HuH-7 (cell line): Measurements from ENCODE around the gene KRTAP10-5.
"Not testable (repeated sequence)": the region's sequence is repeated elsewhere in the genome, so short reads cannot be mapped to it uniquely, and the experiment has no call there.

Source experiments
- DNase-seq: peaks from one replicate; pipeline ENCODE4 v3.0.0; 2011; ENCODE audit warnings: low spot score

Gene KRTAP10-5

GRCh38 chr21:44610157-44610843 is 29.9 kb upstream of the KRTAP10-5 start:
- DNase-seq = not testable (repeated sequence)

- no peak for DNase-seq
These were observed 28.8 kb upstream of the KRTAP10-5 start for GRCh38 chr21:44609193-44609592.

DNA sequence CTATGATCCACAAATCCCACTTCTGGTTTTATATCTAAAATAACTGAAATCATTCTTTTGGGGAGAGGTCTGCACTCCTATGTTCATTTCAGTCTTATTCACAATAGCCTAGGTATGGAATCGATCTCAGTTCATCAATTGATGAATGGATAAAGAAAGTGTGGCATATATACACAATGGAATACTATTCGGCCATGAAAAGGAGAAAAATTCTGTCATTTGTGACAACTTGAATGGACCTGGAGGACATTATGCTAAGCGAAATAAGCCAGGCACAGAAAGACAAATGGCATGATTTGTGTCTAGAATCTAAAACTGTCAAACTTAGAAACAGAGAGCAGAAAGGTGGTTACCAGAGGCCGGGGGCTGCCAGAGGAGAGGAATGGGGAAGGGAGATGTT is 26.1 kb upstream of the KRTAP10-5 start:
- no peak for DNase-seq

- DNase-seq = no peak
These were observed 23.5 kb upstream of the KRTAP10-5 start for GRCh38 chr21:44603911-44604310.

GRCh38 chr21:44603109-44603875 is 22.9 kb upstream of the KRTAP10-5 start:
- no peak for DNase-seq

- DNase-seq = no peak
These were observed 22.1 kb upstream of the KRTAP10-5 start for GRCh38 chr21:44602463-44602850.

- DNase-seq = no peak
These were observed 21.4 kb upstream of the KRTAP10-5 start for GRCh38 chr21:44601596-44602462.

DNA sequence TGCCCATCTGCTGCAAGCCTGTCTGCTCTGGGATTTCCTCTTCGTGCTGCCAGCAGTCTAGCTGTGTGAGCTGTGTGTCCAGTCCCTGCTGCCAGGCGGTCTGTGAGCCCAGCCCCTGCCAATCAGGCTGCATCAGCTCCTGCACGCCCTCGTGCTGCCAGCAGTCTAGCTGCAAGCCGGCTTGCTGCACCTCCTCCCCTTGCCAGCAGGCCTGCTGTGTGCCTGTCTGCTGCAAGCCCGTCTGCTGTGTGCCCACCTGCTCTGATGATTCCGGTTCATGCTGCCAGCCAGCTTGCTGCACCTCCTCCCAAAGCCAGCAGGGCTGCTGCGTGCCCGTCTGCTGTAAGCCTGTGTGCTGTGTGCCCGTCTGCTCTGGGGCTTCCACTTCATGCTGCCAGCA is 20.7 kb upstream of the KRTAP10-5 start:
- not testable (repeated sequence) for DNase-seq

DNA sequence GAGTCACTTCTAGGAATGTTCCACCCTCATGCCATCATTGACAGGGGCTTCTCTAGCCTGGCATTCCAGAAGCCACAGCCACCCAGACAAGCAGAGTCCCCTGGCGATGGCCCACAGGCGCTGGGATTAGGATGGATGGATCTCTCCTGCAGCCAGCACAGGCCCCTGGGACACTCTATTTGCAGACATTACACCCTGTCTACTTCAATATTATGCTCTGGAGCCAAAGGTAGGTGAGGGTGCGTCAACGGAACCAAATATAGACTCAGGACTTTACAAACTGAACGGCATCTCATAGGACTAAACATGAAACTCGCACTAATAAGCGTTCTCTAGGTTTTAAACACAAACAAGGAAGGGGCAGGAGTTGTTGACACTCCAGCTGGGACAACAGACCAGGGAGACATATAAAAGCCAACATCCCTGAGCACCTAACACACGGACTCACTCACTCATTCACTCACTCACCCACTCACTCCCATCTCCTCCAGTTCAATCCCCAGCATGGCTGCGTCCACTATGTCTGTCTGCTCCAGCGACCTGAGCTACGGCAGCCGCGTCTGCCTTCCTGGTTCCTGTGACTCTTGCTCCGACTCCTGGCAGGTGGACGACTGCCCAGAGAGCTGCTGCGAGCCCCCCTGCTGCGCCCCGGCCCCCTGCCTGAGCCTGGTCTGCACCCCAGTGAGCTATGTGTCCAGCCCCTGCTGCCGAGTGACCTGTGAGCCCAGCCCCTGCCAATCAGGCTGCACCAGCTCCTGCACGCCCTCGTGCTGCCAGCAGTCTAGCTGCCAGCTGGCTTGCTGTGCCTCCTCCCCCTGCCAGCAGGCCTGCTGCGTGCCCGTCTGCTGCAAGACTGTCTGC is 19.9 kb upstream of the KRTAP10-5 start, which contains the start of gene KRTAP10-7:
Gene KRTAP10-7, plus strand, starts transcription at position 480 of the 861 bp plus-strand sequence. Its CDS starts 25 bp downstream, at position 505.
- DNase-seq = not testable (repeated sequence)

DNA sequence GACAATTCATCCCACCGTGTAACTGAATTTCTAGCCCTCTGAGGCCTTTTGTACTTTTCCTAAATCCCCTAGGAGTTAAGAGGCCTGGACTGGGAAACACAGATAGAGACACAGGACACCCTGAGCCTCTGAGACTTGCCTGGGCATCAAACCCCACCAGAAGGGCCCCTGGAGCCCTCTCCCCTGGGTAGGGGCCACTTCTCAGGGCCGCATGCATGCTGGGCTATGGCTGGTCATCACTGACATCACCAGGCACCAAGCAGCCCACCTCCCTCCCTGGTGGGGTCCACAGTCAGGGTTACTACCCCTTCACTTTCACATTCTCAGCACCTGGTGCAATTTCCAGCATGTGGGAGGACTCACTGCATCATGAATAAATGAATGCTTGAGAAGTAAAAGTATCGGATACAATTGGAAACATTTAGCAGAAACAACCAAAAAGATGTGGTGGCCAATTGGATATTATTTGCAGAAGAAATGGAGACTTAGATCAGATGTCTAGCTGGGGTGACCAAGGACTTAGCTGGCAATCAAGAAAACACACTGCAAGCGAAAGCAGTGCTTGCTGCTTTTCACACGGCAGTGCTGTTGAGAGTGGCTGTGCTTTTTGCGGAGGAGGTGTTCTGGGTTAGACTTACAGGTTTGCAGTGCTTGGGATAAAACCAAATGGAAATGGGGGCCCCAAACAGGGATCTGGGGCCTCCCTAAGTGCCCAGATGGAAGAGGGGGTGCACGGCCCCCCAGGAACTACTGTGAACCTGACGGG is 19.0 kb upstream of the KRTAP10-5 start:
- no peak for DNase-seq

- DNase-seq = no peak
These were observed 17.7 kb upstream of the KRTAP10-5 start for GRCh38 chr21:44598061-44598460.

- no peak for DNase-seq
These were observed 15.8 kb upstream of the KRTAP10-5 start for GRCh38 chr21:44596068-44596725.

- no peak for DNase-seq
These were observed 15.1 kb upstream of the KRTAP10-5 start for GRCh38 chr21:44595524-44595923.

DNA sequence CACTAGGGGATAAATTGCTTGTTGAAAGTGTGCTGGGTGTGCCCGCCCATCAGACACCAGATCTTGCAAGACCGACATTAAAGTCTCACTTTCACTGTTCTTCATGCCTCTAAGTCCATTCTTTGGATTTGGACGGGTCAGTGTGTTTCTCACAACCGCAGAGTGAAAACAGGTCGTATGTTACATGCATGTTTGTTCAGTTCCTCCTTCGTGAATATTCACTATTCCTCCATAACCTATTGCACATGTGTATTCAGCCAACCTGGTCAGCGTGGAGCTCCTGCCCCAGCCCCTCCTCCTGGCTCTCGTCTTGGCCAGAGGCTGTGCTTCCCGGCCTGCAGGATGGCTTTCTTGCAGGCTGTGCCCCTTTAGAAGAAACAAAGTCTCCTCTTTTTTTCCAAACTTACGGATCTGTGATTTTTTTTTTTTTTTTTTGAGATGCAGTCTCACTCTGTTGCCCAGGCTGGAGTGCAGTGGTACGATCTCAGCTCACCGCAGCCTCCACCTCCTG is 14.1 kb upstream of the KRTAP10-5 start:
- DNase-seq = no peak

GRCh38 chr21:44593598-44594405 is 13.4 kb upstream of the KRTAP10-5 start:
- DNase-seq = peak; percentile 35

GRCh38 chr21:44592446-44593311 is 12.3 kb upstream of the KRTAP10-5 start, which contains the start of gene KRTAP10-6:
KRTAP10-6 (minus strand) TSS chr21:44592505; CDS start chr21:44592484, 21 bp downstream.
- DNase-seq = no peak

- DNase-seq = not testable (repeated sequence)
These were observed 11.4 kb upstream of the KRTAP10-5 start for GRCh38 chr21:44591801-44592130.
